K562 (cell line): ENCODE data around the gene SMIM41. TPM values are rescaled to one million over a fixed set of nuclear protein-coding genes. Genes with fewer than 3 reads are reported as not detected.

Experiments
- ATAC-seq: fragments of 200-7000 bp; cut with Tn5 transposase; 3 replicates; pipeline ENCODE4 v1.9.1; 2020; ENCODE audit warnings: moderate library complexity
- BruUV-seq: library from RNA; stranded (reverse); fragments of 400-500 nt; replicated peaks from 2 replicates; lab custom pipeline; 2021; lab: Mats Ljungman, UMichigan
- CTCF ChIA-PET: fragments of 300-600 bp; formaldehyde crosslinking; extraction: SDS; loops from one replicate; lab custom pipeline; 2021; ENCODE audit warnings: low intra/inter-chr PET ratio; lab: Yijun Ruan, JAX
- POLR2A ChIA-PET: fragments of 300-600, 350-650 bp; sonication (Branson Sonifier 250); formaldehyde crosslinking; extraction: SDS; loops from one replicate; lab custom pipeline; 2021; ENCODE audit warnings: antibody characterized with exemption, inconsistent platforms; lab: Yijun Ruan, JAX
- DNase-seq, 4 experiments: peaks; one replicate each; pipeline versions ENCODE4 v3.0.0 to v3.0.0-alpha.2; 2011 to 2018; ENCODE audit warnings: low spot score in 3 of 4, mixed read lengths in 3 of 4; ENCODE audit errors: extremely low read depth in 1 of 4
- FAIRE-seq: peaks from 2 replicates; lab custom pipeline; 2011; peaks lifted over from hg19 to GRCh38; lab: Jason Lieb, UNC
- H2AFZ ChIP-seq: 2 replicates; pipeline ENCODE4 v1.6.0; 2011; ENCODE audit warnings: low read depth, low read length, control low read depth, inconsistent platforms
- H3K27ac ChIP-seq: fragments of 200-600 bp; 3 replicates; pipeline ENCODE4 v1.8.0; 2011; ENCODE audit warnings: low read depth, mild to moderate bottlenecking, control low read depth, inconsistent platforms, low read length, moderate library complexity, mixed read lengths; ENCODE audit errors: extremely low read depth
- H3K27me3 ChIP-seq, 2 experiments: fragments of 300-600 bp in 1 of 2; 2 replicates in 1 of 2; 3 replicates in 1 of 2; pipeline versions ENCODE4 v1.6.0 to v1.8.0; 2011; ENCODE audit warnings: inconsistent platforms in 2 of 2, low read length in 2 of 2, mild to moderate bottlenecking in 1 of 2, mixed read lengths in 1 of 2, moderate library complexity in 1 of 2; ENCODE audit not compliant: control insufficient read depth in 2 of 2, insufficient read depth in 2 of 2
- H3K36me3 ChIP-seq: fragments of 300-600 bp; 3 replicates; pipeline ENCODE4 v1.8.0; 2011; ENCODE audit warnings: mild to moderate bottlenecking, low read length, inconsistent platforms; ENCODE audit not compliant: control insufficient read depth, insufficient read depth
- H3K4me1 ChIP-seq, 2 experiments: fragments of 200-600 bp in 1 of 2; replicated peaks in 1 of 2; 2 replicates in 1 of 2; 3 replicates in 1 of 2; pipeline versions ENCODE4 v1.5.1 to v1.8.0; 2011; ENCODE audit warnings: inconsistent platforms in 2 of 2, low read length in 2 of 2, mild to moderate bottlenecking in 1 of 2, mixed read lengths in 1 of 2, moderate library complexity in 1 of 2; ENCODE audit not compliant: control insufficient read depth in 2 of 2, insufficient read depth in 2 of 2
- H3K4me2 ChIP-seq: 2 replicates; pipeline ENCODE4 v1.6.1; 2011; ENCODE audit warnings: low read length, control low read depth, inconsistent platforms, mixed read lengths; ENCODE audit not compliant: insufficient read depth
- H3K4me3 ChIP-seq: fragments of 200-600 bp; sonication (generic), shearing (Covaris generic); 2 replicates; pipeline ENCODE4 v1.5.1; 2016; ENCODE audit warnings: control low read depth, inconsistent platforms
- H3K79me2 ChIP-seq: fragments of 200-600 bp; 3 replicates; pipeline ENCODE4 v1.8.0; 2011; ENCODE audit warnings: low read length, inconsistent platforms; ENCODE audit not compliant: control insufficient read depth, insufficient read depth
- H3K9ac ChIP-seq, 2 experiments: 2 replicates each; pipeline versions ENCODE4 v1.6.0 to v1.6.1; 2011; ENCODE audit warnings: low read depth in 2 of 2, low read length in 2 of 2, control low read depth in 1 of 2, inconsistent platforms in 1 of 2, mild to moderate bottlenecking in 1 of 2, mixed read lengths in 1 of 2; ENCODE audit not compliant: insufficient read depth in 1 of 2
- H3K9me1 ChIP-seq: one replicate; pipeline ENCODE4 v1.6.0; 2011; ENCODE audit warnings: inconsistent platforms, mild to moderate bottlenecking, low read length, moderate library complexity; ENCODE audit not compliant: control insufficient read depth, insufficient read depth
- H3K9me3 ChIP-seq: replicated peaks from 2 replicates; pipeline ENCODE4 v1.5.1; 2011; ENCODE audit warnings: low read depth, low read length, inconsistent platforms; ENCODE audit not compliant: control insufficient read depth, insufficient read depth
- H4K20me1 ChIP-seq: replicated peaks from 2 replicates; pipeline ENCODE4 v1.6.1; 2011; ENCODE audit warnings: low read length, inconsistent platforms, mixed read lengths; ENCODE audit not compliant: control insufficient read depth, insufficient read depth
- CBX8 ChIP-seq: fragments of 200-600 bp; sonication (generic); IDR thresholded peaks from 2 replicates; pipeline ENCODE4 v1.6.1; 2012; ENCODE audit warnings: borderline replicate concordance, mixed run types, low read depth, mild to moderate bottlenecking, moderate library complexity, mixed read lengths, low read length, control low read depth, inconsistent platforms; ENCODE audit not compliant: poor library complexity, severe bottlenecking; ENCODE audit errors: extremely low read depth
- RBFOX2 ChIP-seq: fragments of 200-400 bp; formaldehyde crosslinking; IDR thresholded peaks from 2 replicates; pipeline ENCODE4 v1.6.1; 2017; ENCODE audit warnings: low read depth, mild to moderate bottlenecking, low read length, moderate library complexity
- ZBTB12 ChIP-seq: fragments of 250-450 bp; sonication (Bioruptor Pico); IDR thresholded peaks from 2 replicates; pipeline ENCODE4 v1.4.0; 2020
- ZNF347 ChIP-seq: fragments of 450-650 bp; formaldehyde crosslinking; IDR thresholded peaks from 2 replicates; pipeline ENCODE4 v1.4.0; 2020; ENCODE audit warnings: low read depth, mild to moderate bottlenecking, moderate library complexity
- WGBS: fragments of 100-300 bp; shearing (Covaris generic); methylation state at CpG from one replicate; pipeline ENCODE4 v1.1.6; 2016; ENCODE audit warnings: low coverage, mixed read lengths; ENCODE audit not compliant: insufficient coverage; ENCODE audit errors: missing lambda C conversion rate; 5-methylcytosine and 5-hydroxymethylcytosine counted together
- in situ Hi-C: fragments of 300-500 bp; cut with MboI; formaldehyde crosslinking; loops from 4 replicates; pipeline ENCODE4 v1.15.0; 2018; ENCODE audit warnings: inconsistent platforms, mixed read lengths
- intact Hi-C: fragments of 100-400 bp; cut with micrococcal nuclease; formaldehyde crosslinking; loops from 2 replicates; pipeline ENCODE4 v1.14.2; 2022
- polyA plus RNA-seq, 8 experiments: library from polyadenylated mRNA; depleted of rRNA in 4 of 8; stranded (reverse) in 5 of 8; unstranded in 3 of 8; fragments of >200 nt; fragmentation: Nextera tagmentation in 2 of 8; fragmentation: Illumina TruSeq in 1 of 8; extraction: Ambion mirVana in 2 of 8; extraction: Trizol in 1 of 8; gene quantifications; 2 replicates each; pipeline versions ENCODE4 v1.2.1 to v1.2.3, GENCODE V29; 2011 to 2014; ENCODE audit warnings: inconsistent platforms in 1 of 8, missing spikeins in 1 of 8
- total RNA-seq, 7 experiments: library from RNA; depleted of rRNA in 6 of 7; stranded (reverse); fragments of >200 nt in 6 of 7; fragmentation: Illumina TruSeq in 2 of 7; extraction: Trizol in 2 of 7; gene quantifications; 2 replicates each; pipeline versions ENCODE4 v1.2.1 to v1.2.3, GENCODE V29; 2011 to 2021; ENCODE audit warnings: low replicate concordance in 1 of 7

Gene SMIM41
- total and polyA plus RNA-seq, 9 of the 15 experiments (the other 6 are each of a cell fraction or from before 2014, with no cell fraction given), result not detected

GRCh38 chr12:52076811-52077210 lies 2.7 kb upstream of the SMIM41 start:
- CTCF ChIA-PET, result no interaction called here
- H3K79me2 ChIP-seq, result peaks cover 19% of the 10 kb centered on the region

More at GRCh38 chr12:52076811-52077210, 2.7 kb upstream of the SMIM41 start:
- POLR2A ChIA-PET, result interaction anchor here (0.6 to 1.2 kb wide), 2 partner anchors 41 to 604 kb away, joined by 3 read pairs; no protein-coding TSS in a partner anchor
- H3K9me3 ChIP-seq, result no peaks in the 10 kb centered on the region
- no peak overlapping the region for H3K4me2 ChIP-seq
- no peak overlapping the region for H3K27ac ChIP-seq
- WGBS, result 94% methylated on average over 13 of the region's 16 CpGs
- H3K36me3 ChIP-seq, result peaks cover 62% of the 10 kb centered on the region
- no peak for TF ChIP-seq ZNF347 (CRISPR knock-in tag)
- no peak for TF ChIP-seq ZBTB12 (CRISPR knock-in tag)
- TF ChIP-seq CBX8, result no peak
- 0 out of 2 replicates have a peak, but pooled peaks have one; percentile 29 for TF ChIP-seq RBFOX2
- H3K4me1 ChIP-seq, result peaks cover 0 to 10% of the 10 kb centered on the region in 2 experiments; a peak in 3 of 5 replicates
- no peak overlapping the region for H3K9ac ChIP-seq
- in situ Hi-C loops (no loop called here), intact Hi-C loops (no loop called here)
- H2AFZ ChIP-seq, result no peak overlapping the region
- no peak for DNase-seq
- no peak for ATAC-seq
- no peak for FAIRE-seq
- no peak overlapping the region for H3K4me3 ChIP-seq
- no peaks in the 10 kb centered on the region for H3K9me1 ChIP-seq
- no TSS peak for BruUV-seq
- no peaks in the 10 kb centered on the region for H3K27me3 ChIP-seq
- peaks cover 22% of the 10 kb centered on the region for H4K20me1 ChIP-seq
